GM13977 (cell line): Measurements from ENCODE around the gene MOCS2.

Experiments used
- DNase-seq: peaks from one replicate; pipeline ENCODE4 v3.0.0; 2012; ENCODE audit warnings: low spot score
- in situ Hi-C: fragments of 300-500 bp; cut with MboI; formaldehyde crosslinking; loops from one replicate; pipeline ENCODE4 v1.12.0; 2022; ENCODE audit warnings: low sequenced_read_pairs, low pct_unique_long_range_greater_than_20kb, mixed read lengths, inconsistent platforms; ENCODE audit not compliant: unreplicated experiment
- TF ChIP-seq, protein P1 (sequence below): IDR thresholded peaks from 2 replicates; pipeline ENCODE4 v1.5.1; 2012; ENCODE audit warnings: mild to moderate bottlenecking, control low read depth; ENCODE audit not compliant: insufficient read depth; ENCODE audit errors: extremely low read depth, missing control alignments

Gene MOCS2

GRCh38 chr5:53076014-53076583 is 33.5 kb downstream of the MOCS2 start:
- in situ Hi-C loops = no loop called here
- TF ChIP-seq, protein P1, sequence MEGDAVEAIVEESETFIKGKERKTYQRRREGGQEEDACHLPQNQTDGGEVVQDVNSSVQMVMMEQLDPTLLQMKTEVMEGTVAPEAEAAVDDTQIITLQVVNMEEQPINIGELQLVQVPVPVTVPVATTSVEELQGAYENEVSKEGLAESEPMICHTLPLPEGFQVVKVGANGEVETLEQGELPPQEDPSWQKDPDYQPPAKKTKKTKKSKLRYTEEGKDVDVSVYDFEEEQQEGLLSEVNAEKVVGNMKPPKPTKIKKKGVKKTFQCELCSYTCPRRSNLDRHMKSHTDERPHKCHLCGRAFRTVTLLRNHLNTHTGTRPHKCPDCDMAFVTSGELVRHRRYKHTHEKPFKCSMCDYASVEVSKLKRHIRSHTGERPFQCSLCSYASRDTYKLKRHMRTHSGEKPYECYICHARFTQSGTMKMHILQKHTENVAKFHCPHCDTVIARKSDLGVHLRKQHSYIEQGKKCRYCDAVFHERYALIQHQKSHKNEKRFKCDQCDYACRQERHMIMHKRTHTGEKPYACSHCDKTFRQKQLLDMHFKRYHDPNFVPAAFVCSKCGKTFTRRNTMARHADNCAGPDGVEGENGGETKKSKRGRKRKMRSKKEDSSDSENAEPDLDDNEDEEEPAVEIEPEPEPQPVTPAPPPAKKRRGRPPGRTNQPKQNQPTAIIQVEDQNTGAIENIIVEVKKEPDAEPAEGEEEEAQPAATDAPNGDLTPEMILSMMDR = no peak
- DNase-seq = no peak

- no peak for DNase-seq
- in situ Hi-C loops = no loop called here
- TF ChIP-seq, protein P1 = no peak
Measured at GRCh38 chr5:53073348-53073747, 36.2 kb downstream of the MOCS2 start.

DNA sequence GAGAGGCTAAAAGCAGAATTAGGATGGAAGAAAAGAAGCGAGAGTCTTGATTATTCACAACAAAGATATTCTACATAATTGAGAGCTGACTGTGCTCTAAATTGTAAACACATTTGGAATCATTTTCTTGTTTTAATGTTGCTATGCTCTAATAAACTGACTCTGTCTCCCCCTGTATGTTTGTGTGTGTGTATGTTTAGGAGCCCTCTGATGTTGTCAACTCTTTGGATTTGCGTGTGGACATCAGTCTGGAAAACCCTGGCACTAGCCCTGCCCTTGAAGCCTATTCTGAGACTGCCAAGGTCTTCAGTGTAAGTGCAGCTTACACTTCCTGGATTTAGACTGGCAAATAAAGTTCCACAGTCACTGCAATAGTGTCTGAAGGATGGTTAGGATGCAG is 37.8 kb downstream of the MOCS2 start:
- DNase-seq = no peak
- TF ChIP-seq, protein P1 = no peak
- in situ Hi-C loops = no loop called here

GRCh38 chr5:53071298-53071697 is 38.3 kb downstream of the MOCS2 start:
- in situ Hi-C loops = no loop called here
- DNase-seq = no peak
- TF ChIP-seq, protein P1 = no peak

- TF ChIP-seq, protein P1 = no peak
- no peak for DNase-seq
- in situ Hi-C loops = no loop called here
Measured at GRCh38 chr5:53069626-53070025, 39.9 kb downstream of the MOCS2 start.

DNA sequence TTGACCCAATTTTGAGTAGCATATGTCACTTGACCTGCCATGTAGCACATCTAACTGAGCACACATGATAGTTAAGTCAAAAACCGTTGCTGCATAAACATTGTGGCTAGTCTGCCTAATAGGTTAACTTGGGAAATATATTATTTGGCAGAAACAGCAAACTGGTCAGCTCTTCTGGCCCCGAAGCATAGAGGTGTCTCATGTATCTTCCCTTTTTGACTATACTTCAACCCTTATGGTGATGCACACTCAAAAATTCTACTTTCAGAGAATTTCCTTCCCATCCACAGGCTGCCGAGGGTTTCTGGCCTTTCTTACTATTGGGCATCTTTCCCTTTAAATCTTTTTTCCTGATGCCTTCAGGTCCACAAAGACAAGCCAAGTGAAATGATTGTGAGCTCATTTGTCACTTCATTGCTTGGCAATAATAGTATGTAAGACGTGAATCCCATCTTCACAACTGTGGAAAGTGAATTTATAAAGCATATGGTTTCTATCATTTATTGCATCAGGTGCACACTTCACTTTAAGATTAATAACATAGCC is 41.2 kb downstream of the MOCS2 start:
- in situ Hi-C loops = no loop called here
- TF ChIP-seq, protein P1 = no peak
- no peak for DNase-seq

- in situ Hi-C loops = no loop called here
- no peak for DNase-seq
- TF ChIP-seq, protein P1 = no peak
Measured at GRCh38 chr5:53067641-53068040, 41.9 kb downstream of the MOCS2 start.
